Measurements from ENCODE around the gene MYEOV. TPM values are rescaled to one million over a fixed set of nuclear protein-coding genes. Genes with fewer than 3 reads are reported as not detected.

Gene MYEOV
- total RNA-seq, 4 donors from 2014 or later, result 0.65 to 8.9 (median 0.83) TPM

DNA sequence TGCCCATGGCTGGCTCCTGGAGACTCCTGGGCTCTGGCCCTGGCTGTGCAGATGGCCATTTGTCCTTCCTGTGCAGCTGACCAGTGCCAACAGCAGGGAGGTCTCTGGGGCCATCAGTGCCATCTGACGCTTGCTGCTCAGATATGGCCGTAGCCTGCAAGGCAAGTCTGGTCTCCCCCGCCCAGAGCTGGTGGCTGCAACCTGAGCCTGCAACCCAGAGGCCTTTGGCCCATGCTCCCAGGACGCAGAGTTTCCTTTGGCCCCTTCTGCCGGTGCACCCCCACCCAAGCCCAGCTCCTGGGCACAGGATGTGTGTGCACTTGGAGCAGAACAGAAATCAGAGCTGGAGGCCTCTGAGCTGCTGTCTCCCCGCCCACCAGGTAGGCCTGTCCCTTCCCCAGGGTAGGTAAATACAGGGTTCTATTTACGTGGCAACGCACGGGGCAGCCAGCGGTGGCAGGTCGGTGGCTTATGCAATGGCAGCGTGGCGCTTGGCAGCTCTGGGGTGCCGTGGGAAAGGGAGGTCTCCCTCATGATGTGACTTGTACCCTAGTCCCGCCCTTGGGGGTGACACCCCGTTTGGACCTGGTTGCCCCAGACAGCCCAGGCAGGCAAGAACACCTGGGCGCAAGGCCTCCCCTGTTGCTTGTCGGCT, 21.0 kb upstream of the MYEOV start:
- DNase-seq (ENCODE audit: low spot score), result no peak
- no peak for TF ChIP-seq CTCF (IDR thresholded peaks at IDR 0.05)
- no peak for ATAC-seq (ENCODE audit: low FRiP score)

DNA sequence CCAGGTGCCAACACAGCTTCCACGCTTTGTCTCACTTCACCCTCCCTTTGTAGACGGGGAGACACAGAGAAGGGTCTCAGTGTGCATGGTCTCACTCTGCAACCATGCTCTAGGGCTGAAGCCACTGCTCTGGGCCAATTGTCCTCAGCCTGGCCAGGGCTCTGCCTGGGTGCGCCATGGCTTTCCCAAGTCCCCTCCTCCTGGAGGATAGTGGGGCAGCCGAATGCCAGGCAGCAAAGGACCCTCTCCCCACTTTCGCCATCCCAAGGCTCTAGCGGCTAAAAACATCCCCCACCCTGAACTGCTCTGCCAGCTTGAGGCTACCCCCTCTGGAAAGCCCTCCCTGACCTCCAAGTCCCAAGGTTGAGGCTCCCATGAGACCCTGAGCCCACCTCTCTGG, 20.4 kb upstream of the MYEOV start:
- TF ChIP-seq CTCF (IDR thresholded peaks at IDR 0.05), result no peak
- no peak for ATAC-seq (ENCODE audit: low FRiP score)
- no peak for DNase-seq (ENCODE audit: low spot score)

- DNase-seq (ENCODE audit: low spot score), result no peak
- TF ChIP-seq CTCF (IDR thresholded peaks at IDR 0.05), result no peak
- peak; percentile 39 for ATAC-seq (ENCODE audit: low FRiP score)
These were observed 19.4 kb upstream of the MYEOV start for GRCh38 chr11:69274531-69275016.

DNA sequence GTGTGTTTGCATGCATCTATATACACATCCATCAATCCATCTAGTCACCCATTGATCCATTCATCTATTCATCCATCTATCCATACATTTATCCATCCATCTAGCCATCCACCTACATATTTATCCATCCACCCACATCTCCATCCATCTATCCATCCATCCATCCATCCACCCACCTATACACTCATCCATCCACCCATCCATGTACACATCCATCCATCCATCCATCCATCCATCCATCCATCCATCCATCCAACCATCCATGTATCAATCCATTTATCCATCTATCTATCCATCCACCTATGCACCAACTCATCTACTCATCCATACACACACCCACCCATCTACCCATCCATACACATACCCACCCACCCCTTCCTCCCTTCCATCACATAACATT, 18.8 kb upstream of the MYEOV start:
- TF ChIP-seq CTCF (IDR thresholded peaks at IDR 0.05), result no peak
- no peak for ATAC-seq (ENCODE audit: low FRiP score)
- DNase-seq (ENCODE audit: low spot score), result no peak

- no peak for ATAC-seq (ENCODE audit: low FRiP score)
- no peak for TF ChIP-seq CTCF (IDR thresholded peaks at IDR 0.05)
These were observed 17.8 kb upstream of the MYEOV start for GRCh38 chr11:69276165-69276564.

GRCh38 chr11:69277074-69277809, 16.7 kb upstream of the MYEOV start:
- ATAC-seq (ENCODE audit: low FRiP score) (no peak), DNase-seq (ENCODE audit: low spot score) (no peak)
- no peak for TF ChIP-seq CTCF (IDR thresholded peaks at IDR 0.05)

More at GRCh38 chr11:69276165-69276564, 17.8 kb upstream of the MYEOV start:
- no peak for DNase-seq (ENCODE audit: low spot score)
